A673 (cell line): ENCODE data around the gene RPS6KA5. TPM values are rescaled to one million over a fixed set of nuclear protein-coding genes. Genes with fewer than 3 reads are reported as not detected.

Source experiments
- BruUV-seq: library from RNA; stranded (reverse); fragments of 400-500 nt; replicated peaks from 2 replicates; lab custom pipeline; 2021; lab: Mats Ljungman, UMichigan
- CTCF ChIA-PET: fragments of 300-600 bp; sonication (Branson Sonifier 250); formaldehyde crosslinking; loops from one replicate; lab custom pipeline; 2022; ENCODE audit warnings: antibody characterized with exemption; lab: Charles Lee
- POLR2A ChIA-PET: fragments of 300-600 bp; sonication (Branson Sonifier 250); formaldehyde crosslinking; loops from one replicate; lab custom pipeline; 2022; ENCODE audit warnings: antibody characterized with exemption; ENCODE audit not compliant: low non-redundant PET; lab: Charles Lee
- DNase-seq: peaks from one replicate; pipeline ENCODE4 v3.0.0-alpha.2; 2015; ENCODE audit warnings: low spot score
- H3K27ac ChIP-seq: fragments of 200-600 bp; sonication (generic); 2 replicates; pipeline ENCODE4 v1.5.1; 2016; ENCODE audit warnings: mixed run types, low read depth, mild to moderate bottlenecking, mixed read lengths, antibody characterized with exemption, low read length; ENCODE audit not compliant: poor library complexity, severe bottlenecking
- H3K27me3 ChIP-seq: fragments of 200-600 bp; sonication (generic); replicated peaks from 2 replicates; pipeline ENCODE4 v1.6.1; 2017; ENCODE audit warnings: mixed run types, low read depth, mild to moderate bottlenecking, mixed read lengths, antibody characterized with exemption, low read length; ENCODE audit not compliant: insufficient read depth, poor library complexity
- H3K36me3 ChIP-seq: fragments of 200-600 bp; sonication (generic); 2 replicates; pipeline ENCODE4 v1.6.1; 2016; ENCODE audit warnings: mixed run types, mild to moderate bottlenecking, mixed read lengths, antibody characterized with exemption, low read length; ENCODE audit not compliant: insufficient read depth, poor library complexity, severe bottlenecking
- H3K4me1 ChIP-seq: fragments of 200-600 bp; sonication (generic); 2 replicates; pipeline ENCODE4 v1.6.1; 2017; ENCODE audit warnings: mixed run types, mild to moderate bottlenecking, mixed read lengths, antibody characterized with exemption, low read length; ENCODE audit not compliant: insufficient read depth, poor library complexity, severe bottlenecking
- H3K4me3 ChIP-seq: fragments of 200-600 bp; sonication (generic); 2 replicates; pipeline ENCODE4 v1.5.1; 2016; ENCODE audit warnings: low read depth, mixed run types, mild to moderate bottlenecking, mixed read lengths, low read length; ENCODE audit not compliant: poor library complexity, severe bottlenecking
- H3K9me3 ChIP-seq: fragments of 200-600 bp; sonication (generic); 2 replicates; pipeline ENCODE4 v1.6.1; 2016; ENCODE audit warnings: mixed run types, low read depth, mild to moderate bottlenecking, mixed read lengths, antibody characterized with exemption, low read length; ENCODE audit not compliant: poor library complexity, severe bottlenecking
- CTCF ChIP-seq: fragments of 300-800, 200-600 bp; sonication (generic); conservative IDR thresholded peaks from 2 replicates; pipeline ENCODE4 v1.5.1; 2017; ENCODE audit warnings: low read depth, mild to moderate bottlenecking, antibody characterized with exemption, low read length, moderate library complexity, mixed read lengths
- EZH2 ChIP-seq: fragments of 200-600 bp; sonication (generic); IDR thresholded peaks from 2 replicates; pipeline ENCODE4 v1.6.1; 2017; ENCODE audit warnings: borderline replicate concordance, low read depth, mild to moderate bottlenecking, mixed read lengths, antibody characterized with exemption, low read length; ENCODE audit not compliant: poor library complexity, severe bottlenecking
- intact Hi-C: fragments of 100-400 bp; cut with micrococcal nuclease; formaldehyde crosslinking; loops from one replicate; pipeline ENCODE4 v1.10.0; 2022; ENCODE audit not compliant: unreplicated experiment
- total RNA-seq: library from RNA; stranded (reverse); gene quantifications from 2 replicates; pipeline ENCODE4 v1.2.3, GENCODE V29; 2021

RPS6KA5 gene
- total RNA-seq, 1 experiment from 2014 or later: 7.6 TPM

DNA sequence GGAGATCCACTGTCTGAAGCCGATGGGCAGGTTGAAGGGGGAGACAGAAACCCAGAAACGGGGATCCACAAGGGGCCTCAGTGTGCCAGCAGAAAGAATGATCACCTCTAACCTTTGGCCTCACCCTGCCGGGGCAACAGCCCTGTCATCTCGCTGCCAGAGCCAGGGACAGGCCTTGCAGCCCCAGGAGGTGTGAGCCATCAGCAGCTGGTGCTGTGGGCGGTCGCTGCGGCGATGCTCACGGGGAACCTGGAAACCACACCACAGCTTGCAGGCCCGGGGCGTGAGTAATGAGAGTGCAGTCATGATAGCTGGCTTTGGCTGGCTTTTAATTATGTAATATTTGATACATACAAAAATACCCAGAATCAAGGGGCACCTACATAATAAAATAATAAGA, 239.5 kb downstream of the RPS6KA5 start:
- no peak overlapping the region for H3K27ac ChIP-seq
- H3K36me3 ChIP-seq: no peaks in the 10 kb centered on the region
- TF ChIP-seq CTCF (no peak), EZH2 (no peak)
- no TSS peak for BruUV-seq
- intact Hi-C loops: no loop called here
- POLR2A ChIA-PET: no interaction called here
- CTCF ChIA-PET: no interaction called here
- H3K9me3 ChIP-seq: peaks cover 15% of the 10 kb centered on the region
- no peak overlapping the region for H3K4me3 ChIP-seq
- DNase-seq: no peak
- no peaks in the 10 kb centered on the region for H3K4me1 ChIP-seq
- no peaks in the 10 kb centered on the region for H3K27me3 ChIP-seq

DNA sequence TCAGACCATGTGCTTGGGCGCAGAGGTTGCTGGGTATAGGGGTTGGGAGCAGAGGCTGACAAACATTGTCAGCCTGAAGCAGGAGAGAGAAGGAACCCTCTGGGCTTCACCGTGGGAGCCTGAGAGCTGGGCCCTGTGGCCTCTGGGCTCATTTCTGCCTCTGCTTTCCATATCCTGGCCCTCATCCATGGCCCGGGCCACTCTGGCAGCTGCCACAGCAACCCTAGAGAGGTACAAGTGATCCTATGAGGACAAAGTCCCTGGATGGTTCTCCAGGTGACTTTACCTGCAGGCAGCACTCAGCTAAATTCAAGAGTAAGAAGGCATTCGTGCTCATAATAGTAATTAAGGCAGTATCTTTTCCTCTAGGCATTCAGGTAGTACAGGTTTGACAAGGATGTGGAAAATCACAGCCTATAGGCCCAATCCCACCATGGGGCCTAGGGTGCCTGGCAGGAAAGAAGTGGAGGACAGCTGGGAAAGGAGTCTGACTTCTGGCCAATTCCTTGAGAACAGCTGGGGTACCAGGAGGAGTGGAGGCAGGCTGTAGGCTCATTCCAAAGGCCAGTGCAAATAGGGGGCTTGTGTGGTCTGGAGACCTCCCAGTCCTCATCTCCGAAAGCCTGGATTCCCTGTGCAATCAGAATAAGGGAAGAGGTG, 240.6 kb downstream of the RPS6KA5 start:
- no peak overlapping the region for H3K27ac ChIP-seq
- peaks cover 15% of the 10 kb centered on the region for H3K9me3 ChIP-seq
- H3K4me3 ChIP-seq: no peak overlapping the region
- H3K4me1 ChIP-seq: peaks cover 3% of the 10 kb centered on the region
- no TSS peak for BruUV-seq
- ChIA-PET CTCF (no interaction called here), POLR2A (no interaction called here)
- intact Hi-C loops: no loop called here
- no peaks in the 10 kb centered on the region for H3K27me3 ChIP-seq
- no peaks in the 10 kb centered on the region for H3K36me3 ChIP-seq
- TF ChIP-seq CTCF (no peak), EZH2 (no peak)
- DNase-seq: no peak

DNA sequence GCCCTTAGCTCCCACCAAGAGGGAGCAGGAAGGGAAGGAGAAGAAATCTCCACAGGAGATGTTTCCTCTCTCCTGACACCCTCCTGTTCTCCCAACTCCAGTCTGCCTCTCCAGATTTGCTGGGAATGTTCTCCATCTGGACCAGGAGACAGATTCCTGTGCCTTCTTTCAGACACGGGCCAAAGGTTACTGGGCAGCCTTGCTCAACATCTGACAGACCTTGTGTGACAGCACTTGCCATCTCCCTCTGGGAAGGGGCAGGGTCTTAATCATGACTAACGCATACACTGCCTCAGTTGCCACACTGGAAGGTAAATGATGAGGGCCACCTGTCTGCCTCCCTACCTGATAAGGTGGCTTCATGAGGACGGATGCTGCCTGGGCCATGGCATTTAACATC, 241.7 kb downstream of the RPS6KA5 start:
- no TSS peak for BruUV-seq
- CTCF ChIA-PET: no interaction called here
- TF ChIP-seq EZH2: no peak
- no peak for TF ChIP-seq CTCF
- H3K27ac ChIP-seq: no peak overlapping the region
- DNase-seq: no peak
- H3K4me3 ChIP-seq: no peak overlapping the region
- no peaks in the 10 kb centered on the region for H3K27me3 ChIP-seq
- POLR2A ChIA-PET: no interaction called here
- intact Hi-C loops: no loop called here
- H3K4me1 ChIP-seq: peaks cover 4% of the 10 kb centered on the region
- peaks cover 8% of the 10 kb centered on the region for H3K9me3 ChIP-seq
- H3K36me3 ChIP-seq: no peaks in the 10 kb centered on the region
